ENCODE results near the gene C2CD3. TPM values are rescaled to one million over a fixed set of nuclear protein-coding genes. Genes with fewer than 3 reads are reported as not detected.
A peak's percentile ranks its signal among the peaks of the same experiment; 100 is the strongest.

Gene C2CD3
- total RNA-seq, 1 donor from 2014 or later: 36.8 TPM

- Mint-ChIP-seq H3K36me3 (peaks cover 21% of the 10 kb centered on the region), H3K27ac (peak overlapping the region; percentile 40), H3K27me3 (no peaks in the 10 kb centered on the region), H3K9me3 (no peaks in the 10 kb centered on the region), H3K4me3 (no peak overlapping the region), H3K4me1 (ENCODE audit: unreplicated experiment) (peaks cover 25% of the 10 kb centered on the region)
- TF ChIP-seq, protein P1, sequence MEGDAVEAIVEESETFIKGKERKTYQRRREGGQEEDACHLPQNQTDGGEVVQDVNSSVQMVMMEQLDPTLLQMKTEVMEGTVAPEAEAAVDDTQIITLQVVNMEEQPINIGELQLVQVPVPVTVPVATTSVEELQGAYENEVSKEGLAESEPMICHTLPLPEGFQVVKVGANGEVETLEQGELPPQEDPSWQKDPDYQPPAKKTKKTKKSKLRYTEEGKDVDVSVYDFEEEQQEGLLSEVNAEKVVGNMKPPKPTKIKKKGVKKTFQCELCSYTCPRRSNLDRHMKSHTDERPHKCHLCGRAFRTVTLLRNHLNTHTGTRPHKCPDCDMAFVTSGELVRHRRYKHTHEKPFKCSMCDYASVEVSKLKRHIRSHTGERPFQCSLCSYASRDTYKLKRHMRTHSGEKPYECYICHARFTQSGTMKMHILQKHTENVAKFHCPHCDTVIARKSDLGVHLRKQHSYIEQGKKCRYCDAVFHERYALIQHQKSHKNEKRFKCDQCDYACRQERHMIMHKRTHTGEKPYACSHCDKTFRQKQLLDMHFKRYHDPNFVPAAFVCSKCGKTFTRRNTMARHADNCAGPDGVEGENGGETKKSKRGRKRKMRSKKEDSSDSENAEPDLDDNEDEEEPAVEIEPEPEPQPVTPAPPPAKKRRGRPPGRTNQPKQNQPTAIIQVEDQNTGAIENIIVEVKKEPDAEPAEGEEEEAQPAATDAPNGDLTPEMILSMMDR (conservative IDR thresholded peaks at IDR 0.05): no peak
- DNase-seq (ENCODE audit: extremely low spot score, unreplicated experiment): no peak
Observed at GRCh38 chr11:74012074-74012809, 158.6 kb downstream of the C2CD3 start.

- no peak overlapping the region for H3K27ac Mint-ChIP-seq
- H3K9me3 Mint-ChIP-seq: no peaks in the 10 kb centered on the region
- H3K27me3 Mint-ChIP-seq: no peaks in the 10 kb centered on the region
- H3K4me3 Mint-ChIP-seq: no peak overlapping the region
- no peak for DNase-seq (ENCODE audit: extremely low spot score, unreplicated experiment)
- TF ChIP-seq, protein P1 (conservative IDR thresholded peaks at IDR 0.05): no peak
- H3K36me3 Mint-ChIP-seq: peaks cover 15% of the 10 kb centered on the region
- H3K4me1 Mint-ChIP-seq (ENCODE audit: unreplicated experiment): peaks cover 25% of the 10 kb centered on the region
Observed at GRCh38 chr11:74011360-74012073, 159.3 kb downstream of the C2CD3 start.

DNA sequence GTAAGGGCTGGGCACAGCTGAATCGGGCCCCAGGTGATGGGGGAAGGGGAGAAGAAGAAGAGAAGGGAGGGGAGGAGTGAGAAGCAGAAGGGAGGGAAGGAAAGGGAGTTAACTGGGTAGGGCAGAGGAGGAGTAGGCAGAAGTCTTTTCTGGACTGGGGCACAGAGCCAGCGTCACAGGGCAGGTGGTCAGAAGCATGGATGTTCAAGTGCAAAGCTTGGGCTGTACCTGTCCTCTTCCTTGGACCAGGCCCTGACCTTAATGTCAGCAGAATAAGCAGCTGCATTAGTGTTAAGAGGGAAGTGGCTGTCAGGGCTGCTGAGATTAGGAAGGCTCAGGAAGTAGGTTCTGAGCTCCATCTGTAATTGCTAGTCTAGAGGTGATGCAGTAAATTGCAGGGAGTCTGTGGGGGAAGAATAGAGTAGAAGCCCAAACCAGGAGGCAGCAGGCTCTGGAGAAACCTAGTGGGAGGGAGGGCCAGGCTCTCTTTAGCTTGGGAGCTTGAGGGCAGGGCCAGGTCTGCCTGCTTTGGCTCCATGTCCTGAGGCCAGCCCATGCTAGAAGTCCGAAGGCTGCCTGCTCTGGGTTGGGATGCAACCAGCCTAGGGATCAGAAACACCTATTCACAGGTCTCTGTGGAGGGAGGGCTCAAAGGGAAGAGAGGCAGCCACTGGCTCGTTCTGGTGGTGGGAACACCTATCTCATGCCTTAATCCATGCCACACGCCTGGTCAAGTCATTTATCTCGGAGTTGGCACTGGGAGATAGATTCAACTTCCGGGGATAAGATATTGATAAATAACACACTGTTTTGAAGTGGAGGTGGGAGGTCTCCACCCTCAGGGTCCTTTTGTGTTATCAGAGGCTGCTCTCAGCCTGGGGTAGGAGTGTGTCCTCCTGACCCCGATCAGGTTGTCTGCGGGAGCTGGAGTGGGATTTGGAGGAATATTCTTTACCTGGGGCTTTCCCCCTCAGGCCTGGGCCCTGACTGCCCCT, 160.2 kb downstream of the C2CD3 start:
- peaks cover 25% of the 10 kb centered on the region for H3K4me1 Mint-ChIP-seq (ENCODE audit: unreplicated experiment)
- H3K9me3 Mint-ChIP-seq: no peaks in the 10 kb centered on the region
- peaks cover 8% of the 10 kb centered on the region for H3K36me3 Mint-ChIP-seq
- H3K4me3 Mint-ChIP-seq: no peak overlapping the region
- no peak for DNase-seq (ENCODE audit: extremely low spot score, unreplicated experiment)
- TF ChIP-seq, protein P1 (conservative IDR thresholded peaks at IDR 0.05): no peak
- H3K27me3 Mint-ChIP-seq: no peaks in the 10 kb centered on the region
- H3K27ac Mint-ChIP-seq: no peak overlapping the region

- H3K36me3 Mint-ChIP-seq: peaks cover 5% of the 10 kb centered on the region
- no peaks in the 10 kb centered on the region for H3K27me3 Mint-ChIP-seq
- H3K27ac Mint-ChIP-seq: no peak overlapping the region
- TF ChIP-seq, protein P1 (conservative IDR thresholded peaks at IDR 0.05): no peak
- H3K4me1 Mint-ChIP-seq (ENCODE audit: unreplicated experiment): peaks cover 25% of the 10 kb centered on the region
- no peak for DNase-seq (ENCODE audit: extremely low spot score, unreplicated experiment)
- H3K4me3 Mint-ChIP-seq: no peak overlapping the region
- H3K9me3 Mint-ChIP-seq: no peaks in the 10 kb centered on the region
Observed at GRCh38 chr11:74009675-74010305, 161.0 kb downstream of the C2CD3 start.

DNA sequence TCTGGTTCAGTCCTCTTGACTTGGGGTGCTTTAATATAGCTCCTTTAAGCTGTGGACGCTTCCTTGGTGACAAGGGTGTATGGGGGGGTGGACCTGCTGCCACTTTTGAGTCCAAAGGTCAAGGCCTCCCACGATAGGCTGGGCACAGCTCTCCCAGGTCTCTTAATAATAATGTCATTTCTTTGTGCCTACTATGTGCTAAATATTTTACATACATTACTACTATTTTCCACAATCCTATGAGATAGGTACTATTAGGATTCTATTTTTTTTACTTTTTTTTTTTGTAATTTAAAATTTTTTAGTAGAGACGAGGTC, 161.6 kb downstream of the C2CD3 start:
- H3K4me3 Mint-ChIP-seq: no peak overlapping the region
- H3K36me3 Mint-ChIP-seq: peaks cover 5% of the 10 kb centered on the region
- no peaks in the 10 kb centered on the region for H3K9me3 Mint-ChIP-seq
- H3K4me1 Mint-ChIP-seq (ENCODE audit: unreplicated experiment): peaks cover 25% of the 10 kb centered on the region
- no peak for DNase-seq (ENCODE audit: extremely low spot score, unreplicated experiment)
- no peak overlapping the region for H3K27ac Mint-ChIP-seq
- TF ChIP-seq, protein P1 (conservative IDR thresholded peaks at IDR 0.05): no peak
- H3K27me3 Mint-ChIP-seq: no peaks in the 10 kb centered on the region
